Measurements from ENCODE around the gene NOP14.
"Not testable (repeated sequence)": the region's sequence is repeated elsewhere in the genome, so short reads cannot be mapped to it uniquely, and the experiment has no call there.

NOP14 gene

DNA sequence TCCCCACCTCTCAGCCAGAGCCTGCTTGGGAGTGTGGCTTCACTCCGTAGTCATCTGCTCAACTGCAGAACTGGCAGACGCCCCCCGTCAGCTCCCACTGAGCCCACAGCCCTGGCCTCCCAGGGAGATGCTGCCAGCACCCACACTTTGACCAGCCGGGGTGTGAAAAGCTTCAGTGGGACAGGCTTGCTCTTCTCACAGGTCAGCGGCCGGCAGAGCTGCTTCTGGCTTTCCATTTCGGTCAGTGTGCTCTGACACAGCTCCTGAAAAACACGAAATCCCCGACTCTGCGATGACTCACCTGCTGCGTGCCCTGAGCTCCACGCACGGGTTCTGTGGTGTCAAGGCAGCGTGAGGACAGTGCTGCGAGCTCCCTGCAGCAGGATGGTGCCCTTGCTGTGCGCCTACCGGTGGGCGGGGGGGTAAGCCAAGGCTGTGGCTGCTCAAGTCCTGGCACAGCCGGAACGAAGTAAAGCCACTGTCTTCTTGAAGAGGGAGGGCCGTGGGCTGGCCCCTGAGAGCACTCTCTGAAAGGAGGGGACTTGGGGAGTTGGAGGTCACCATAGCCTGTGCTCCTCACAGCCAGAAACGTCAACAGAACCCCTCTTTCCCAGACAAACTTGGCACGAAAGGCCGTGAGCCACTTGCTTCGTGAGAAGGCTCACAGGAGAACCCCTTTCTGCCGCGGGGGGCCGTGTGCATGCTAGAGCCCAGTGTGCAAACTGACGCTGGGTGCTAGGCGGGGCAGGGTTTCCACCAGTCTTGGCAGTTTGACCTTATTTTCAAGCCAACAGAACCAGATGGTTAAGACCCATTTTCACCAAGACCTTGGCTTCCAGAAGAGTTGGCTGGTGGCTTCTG is 23.6 kb downstream of the NOP14 start:
- Histone ChIP-seq H2AK5ac (ENCODE audit: low read length) (no peak overlapping the region), H3K27ac (ENCODE audit: low read depth, low read length) (no peak overlapping the region), H3K9me3 (ENCODE audit: insufficient read depth, low read depth, low read length) (peaks cover 2% of the 10 kb centered on the region), H4K12ac (ENCODE audit: low read depth, low read length) (no peak overlapping the region), H2BK5ac (ENCODE audit: low read depth, low read length, poor library complexity) (no peak overlapping the region), H3K36me3 (ENCODE audit: control insufficient read depth in 1 of 2, insufficient read depth in 2 of 2, low read length in 2 of 2) (peaks cover 64 to 67% of the 10 kb centered on the region in 2 experiments), H3K4me2 (ENCODE audit: low read length) (no peak overlapping the region), H2AFZ (ENCODE audit: insufficient read depth, low read length, poor library complexity) (no peak overlapping the region), H4K91ac (ENCODE audit: low read depth, low read length) (no peak overlapping the region), H3K79me2 (ENCODE audit: control insufficient read depth, insufficient read depth, low read length, poor library complexity) (peaks cover 4% of the 10 kb centered on the region), H2BK120ac (ENCODE audit: insufficient read depth, low read length, poor library complexity) (no peak overlapping the region), H3K14ac (ENCODE audit: low read length) (no peak overlapping the region), H2BK12ac (ENCODE audit: low read length) (no peak overlapping the region), H4K8ac (ENCODE audit: low read depth, low read length) (no peak overlapping the region), H3K23ac (ENCODE audit: low read length) (no peak overlapping the region), H3K4ac (ENCODE audit: low read depth, low read length) (no peak overlapping the region), H3K18ac (ENCODE audit: low read length) (no peak overlapping the region), H3K27me3 (ENCODE audit: insufficient read depth, low read length) (no peaks in the 10 kb centered on the region), H3K9ac (ENCODE audit: low read length) (no peak overlapping the region), H3K79me1 (ENCODE audit: low read length) (peaks cover 4% of the 10 kb centered on the region), H3K4me3 (ENCODE audit: low read depth, low read length) (no peak overlapping the region), H3K4me1 (ENCODE audit: control insufficient read depth in 1 of 2, insufficient read depth in 2 of 2, low read length in 2 of 2) (peaks cover 4 to 8% of the 10 kb centered on the region in 2 experiments)
- DNase-seq = no peak
- WGBS (ENCODE audit: extremely low coverage, insufficient coverage, insufficient read length) = no CpG with 5 or more reads among the region's 30 CpGs

GRCh38 chr4:2938906-2939305 is 24.3 kb downstream of the NOP14 start:
- Histone ChIP-seq H4K91ac (ENCODE audit: low read depth, low read length) (no peak overlapping the region), H3K4me3 (ENCODE audit: low read depth, low read length) (no peak overlapping the region), H2BK12ac (ENCODE audit: low read length) (no peak overlapping the region), H3K27ac (ENCODE audit: low read depth, low read length) (no peak overlapping the region), H2AK5ac (ENCODE audit: low read length) (no peak overlapping the region), H3K18ac (ENCODE audit: low read length) (no peak overlapping the region), H3K79me1 (ENCODE audit: low read length) (peaks cover 4% of the 10 kb centered on the region), H2BK5ac (ENCODE audit: low read depth, low read length, poor library complexity) (no peak overlapping the region), H3K4me2 (ENCODE audit: low read length) (no peak overlapping the region), H3K14ac (ENCODE audit: low read length) (no peak overlapping the region), H3K9ac (ENCODE audit: low read length) (no peak overlapping the region), H3K79me2 (ENCODE audit: control insufficient read depth, insufficient read depth, low read length, poor library complexity) (peaks cover 5% of the 10 kb centered on the region), H3K23ac (ENCODE audit: low read length) (no peak overlapping the region), H3K4ac (ENCODE audit: low read depth, low read length) (no peak overlapping the region), H4K8ac (ENCODE audit: low read depth, low read length) (no peak overlapping the region), H2AFZ (ENCODE audit: insufficient read depth, low read length, poor library complexity) (no peak overlapping the region), H3K9me3 (ENCODE audit: insufficient read depth, low read depth, low read length) (peaks cover 2% of the 10 kb centered on the region), H2BK120ac (ENCODE audit: insufficient read depth, low read length, poor library complexity) (no peak overlapping the region), H3K27me3 (ENCODE audit: insufficient read depth, low read length) (no peaks in the 10 kb centered on the region), H4K12ac (ENCODE audit: low read depth, low read length) (no peak overlapping the region), H3K4me1 (ENCODE audit: control insufficient read depth in 1 of 2, insufficient read depth in 2 of 2, low read length in 2 of 2) (peaks cover 4 to 9% of the 10 kb centered on the region in 2 experiments), H3K36me3 (ENCODE audit: control insufficient read depth in 1 of 2, insufficient read depth in 2 of 2, low read length in 2 of 2) (peaks cover 62 to 64% of the 10 kb centered on the region in 2 experiments)
- DNase-seq = no peak
- no CpG with 5 or more reads among the region's 14 CpGs for WGBS (ENCODE audit: extremely low coverage, insufficient coverage, insufficient read length)

DNA sequence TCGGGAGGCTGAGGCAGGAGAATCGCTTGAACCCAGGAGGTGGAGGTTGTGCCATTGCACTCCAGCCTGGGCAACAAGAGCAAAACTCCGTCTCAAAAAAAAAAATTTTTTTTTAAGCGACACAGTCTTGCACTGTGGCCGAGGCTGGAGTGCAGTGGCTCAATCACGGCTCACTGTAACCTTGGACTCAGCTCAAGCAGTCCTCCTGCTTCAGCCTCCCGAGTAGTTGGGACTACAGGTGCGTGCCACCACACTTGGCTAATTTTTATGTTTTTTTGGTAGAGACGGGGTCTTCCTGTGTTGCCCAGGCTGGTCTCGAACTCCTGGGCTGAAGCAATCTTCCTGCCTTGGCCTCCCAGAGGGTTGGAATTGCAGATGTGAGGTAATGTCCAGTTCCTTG is 24.8 kb downstream of the NOP14 start:
- not testable (repeated sequence) for H2AK5ac ChIP-seq (ENCODE audit: low read length); DNase-seq; H3K23ac ChIP-seq (ENCODE audit: low read length); H2AFZ ChIP-seq (ENCODE audit: insufficient read depth, low read length, poor library complexity); H3K14ac ChIP-seq (ENCODE audit: low read length); H4K12ac ChIP-seq (ENCODE audit: low read depth, low read length); H3K79me1 ChIP-seq (ENCODE audit: low read length); H3K79me2 ChIP-seq (ENCODE audit: control insufficient read depth, insufficient read depth, low read length, poor library complexity); H3K4me3 ChIP-seq (ENCODE audit: low read depth, low read length); H3K4ac ChIP-seq (ENCODE audit: low read depth, low read length); H2BK12ac ChIP-seq (ENCODE audit: low read length); H4K91ac ChIP-seq (ENCODE audit: low read depth, low read length); H4K8ac ChIP-seq (ENCODE audit: low read depth, low read length); H3K9me3 ChIP-seq (ENCODE audit: insufficient read depth, low read depth, low read length); H3K18ac ChIP-seq (ENCODE audit: low read length); H2BK120ac ChIP-seq (ENCODE audit: insufficient read depth, low read length, poor library complexity); H2BK5ac ChIP-seq (ENCODE audit: low read depth, low read length, poor library complexity); H3K9ac ChIP-seq (ENCODE audit: low read length); H3K27me3 ChIP-seq (ENCODE audit: insufficient read depth, low read length); H3K4me2 ChIP-seq (ENCODE audit: low read length); H3K27ac ChIP-seq (ENCODE audit: low read depth, low read length)
- H3K36me3 ChIP-seq (ENCODE audit: control insufficient read depth in 1 of 2, insufficient read depth in 2 of 2, low read length in 2 of 2) = peaks cover 59 to 61% of the 10 kb centered on the region in 2 experiments
- peaks cover 9 to 14% of the 10 kb centered on the region in 2 experiments for H3K4me1 ChIP-seq (ENCODE audit: control insufficient read depth in 1 of 2, insufficient read depth in 2 of 2, low read length in 2 of 2)
- WGBS (ENCODE audit: extremely low coverage, insufficient coverage, insufficient read length) = no CpG with 5 or more reads among the region's 10 CpGs

GRCh38 chr4:2937986-2938385 is 25.2 kb downstream of the NOP14 start:
- peaks cover 54 to 59% of the 10 kb centered on the region in 2 experiments for H3K36me3 ChIP-seq (ENCODE audit: control insufficient read depth in 1 of 2, insufficient read depth in 2 of 2, low read length in 2 of 2)
- H3K27me3 ChIP-seq (ENCODE audit: insufficient read depth, low read length) = no peaks in the 10 kb centered on the region
- no peak overlapping the region for H4K12ac ChIP-seq (ENCODE audit: low read depth, low read length)
- no peak overlapping the region for H3K4me2 ChIP-seq (ENCODE audit: low read length)
- no CpG with 5 or more reads among the region's 12 CpGs for WGBS (ENCODE audit: extremely low coverage, insufficient coverage, insufficient read length)
- peaks cover 4% of the 10 kb centered on the region for H3K79me1 ChIP-seq (ENCODE audit: low read length)
- H4K91ac ChIP-seq (ENCODE audit: low read depth, low read length) = no peak overlapping the region
- H3K4me3 ChIP-seq (ENCODE audit: low read depth, low read length) = no peak overlapping the region
- no peak overlapping the region for H3K23ac ChIP-seq (ENCODE audit: low read length)
- peaks cover 12 to 18% of the 10 kb centered on the region in 2 experiments for H3K4me1 ChIP-seq (ENCODE audit: control insufficient read depth in 1 of 2, insufficient read depth in 2 of 2, low read length in 2 of 2)
- no peak overlapping the region for H4K8ac ChIP-seq (ENCODE audit: low read depth, low read length)
- H3K9ac ChIP-seq (ENCODE audit: low read length) = no peak overlapping the region
- no peak overlapping the region for H2AFZ ChIP-seq (ENCODE audit: insufficient read depth, low read length, poor library complexity)
- H3K27ac ChIP-seq (ENCODE audit: low read depth, low read length) = no peak overlapping the region
- H2BK5ac ChIP-seq (ENCODE audit: low read depth, low read length, poor library complexity) = no peak overlapping the region
- H3K79me2 ChIP-seq (ENCODE audit: control insufficient read depth, insufficient read depth, low read length, poor library complexity) = peaks cover 7% of the 10 kb centered on the region
- no peak overlapping the region for H2AK5ac ChIP-seq (ENCODE audit: low read length)
- H3K18ac ChIP-seq (ENCODE audit: low read length) = no peak overlapping the region
- H3K14ac ChIP-seq (ENCODE audit: low read length) = no peak overlapping the region
- no peak for DNase-seq
- H2BK120ac ChIP-seq (ENCODE audit: insufficient read depth, low read length, poor library complexity) = no peak overlapping the region
- no peak overlapping the region for H3K4ac ChIP-seq (ENCODE audit: low read depth, low read length)
- peaks cover 2% of the 10 kb centered on the region for H3K9me3 ChIP-seq (ENCODE audit: insufficient read depth, low read depth, low read length)
- H2BK12ac ChIP-seq (ENCODE audit: low read length) = no peak overlapping the region
